H1 (cell line): ENCODE data around the gene MAPK8. TPM values are rescaled to one million over a fixed set of nuclear protein-coding genes. Genes with fewer than 3 reads are reported as not detected.

Experiments
- CTCF ChIA-PET: fragments of 300-600 bp; sonication (Branson Sonifier 250); formaldehyde crosslinking; loops from one replicate; lab custom pipeline; 2021; ENCODE audit not compliant: partially characterized antibody; lab: Charles Lee
- POLR2A ChIA-PET: fragments of 300-600 bp; sonication (Branson Sonifier 250); formaldehyde crosslinking; loops from one replicate; lab custom pipeline; 2021; ENCODE audit warnings: inconsistent platforms; ENCODE audit not compliant: partially characterized antibody; lab: Charles Lee
- DNase-seq, 2 experiments: peaks; one replicate each; pipeline versions ENCODE4 v3.0.0 to v3.0.0-alpha.2; 2010 to 2022; ENCODE audit warnings: low spot score in 2 of 2, low read depth in 1 of 2, mixed read lengths in 1 of 2
- FAIRE-seq: peaks from 2 replicates; lab custom pipeline; 2011; peaks lifted over from hg19 to GRCh38; lab: Jason Lieb, UNC
- H2AFZ ChIP-seq: 2 replicates; pipeline ENCODE4 v1.8.1; 2012; ENCODE audit warnings: low read length, inconsistent platforms
- H2AK5ac ChIP-seq: 2 replicates; pipeline ENCODE4 v1.6.1; 2013; ENCODE audit warnings: low read depth, low read length
- H2BK120ac ChIP-seq: replicated peaks from 2 replicates; pipeline ENCODE3; 2013; ENCODE audit warnings: low read depth, low read length, inconsistent platforms
- H2BK12ac ChIP-seq: 2 replicates; pipeline ENCODE4 v1.6.1; 2013; ENCODE audit warnings: low read depth, low read length
- H2BK15ac ChIP-seq: 2 replicates; pipeline ENCODE4 v1.6.1; 2013; ENCODE audit warnings: low read length
- H2BK20ac ChIP-seq: 2 replicates; pipeline ENCODE4 v1.6.1; 2013; ENCODE audit warnings: low read length
- H2BK5ac ChIP-seq: 2 replicates; pipeline ENCODE4 v1.6.1; 2013; ENCODE audit warnings: low read depth, low read length
- H3K14ac ChIP-seq: 2 replicates; pipeline ENCODE4 v1.6.1; 2013; ENCODE audit warnings: inconsistent platforms; ENCODE audit not compliant: insufficient read length
- H3K18ac ChIP-seq: 2 replicates; pipeline ENCODE4 v1.6.1; 2013; ENCODE audit warnings: low read length; ENCODE audit errors: extremely low read depth
- H3K23ac ChIP-seq: 2 replicates; pipeline ENCODE4 v1.6.1; 2013; ENCODE audit warnings: inconsistent platforms; ENCODE audit not compliant: insufficient read length
- H3K23me2 ChIP-seq: 2 replicates; pipeline ENCODE4 v1.6.1; 2013; ENCODE audit warnings: low read depth, low read length
- H3K27ac ChIP-seq: 2 replicates; pipeline ENCODE4 v1.6.1; 2011; ENCODE audit warnings: low read depth, low read length, inconsistent platforms
- H3K27me3 ChIP-seq, 4 experiments: replicated peaks in 1 of 4; 1 replicate in 1 of 4; 2 replicates in 3 of 4; pipeline versions ENCODE4 v1.6.1 to v1.8.1; 2011 to 2013; ENCODE audit warnings: low read length in 3 of 4, mild to moderate bottlenecking in 3 of 4, inconsistent platforms in 2 of 4, mixed read lengths in 2 of 4, moderate library complexity in 1 of 4; ENCODE audit not compliant: control insufficient read depth in 3 of 4, insufficient read depth in 3 of 4; ENCODE audit errors: extremely low read depth in 1 of 4
- H3K36me3 ChIP-seq, 4 experiments: 2 replicates each; pipeline versions ENCODE4 v1.6.1 to v1.8.1; 2011 to 2013; ENCODE audit warnings: mild to moderate bottlenecking in 4 of 4, low read length in 3 of 4, moderate library complexity in 2 of 4, control low read depth in 1 of 4, inconsistent platforms in 1 of 4; ENCODE audit not compliant: insufficient read depth in 4 of 4, control insufficient read depth in 2 of 4
- H3K4ac ChIP-seq: replicated peaks from 2 replicates; pipeline ENCODE3; 2013; ENCODE audit warnings: low read length, low read depth, mixed read lengths, inconsistent platforms; ENCODE audit not compliant: insufficient read length
- H3K4me1 ChIP-seq, 4 experiments: replicated peaks in 1 of 4; 1 replicate in 1 of 4; 2 replicates in 3 of 4; pipeline versions ENCODE4 v1.6.1 to v1.8.1; 2011 to 2013; ENCODE audit warnings: low read length in 3 of 4, inconsistent platforms in 2 of 4, mixed read lengths in 1 of 4; ENCODE audit not compliant: insufficient read depth in 4 of 4, control insufficient read depth in 3 of 4
- H3K4me2 ChIP-seq, 2 experiments: 2 replicates each; pipeline versions ENCODE4 v1.6.1 to v1.8.1; 2011 to 2013; ENCODE audit warnings: low read depth in 2 of 2, low read length in 2 of 2, control low read depth in 1 of 2, inconsistent platforms in 1 of 2, mild to moderate bottlenecking in 1 of 2; ENCODE audit not compliant: insufficient read depth in 1 of 2
- H3K4me3 ChIP-seq, 4 experiments: fragments of 200-600, 300-600 bp in 1 of 4; sonication (generic), shearing (Covaris generic), sonication (Bioruptor Twin) in 1 of 4; 2 replicates each; pipeline versions ENCODE4 v1.5.1 to v1.8.1; 2011 to 2016; ENCODE audit warnings: low read length in 4 of 4, low read depth in 3 of 4, control low read depth in 2 of 4, inconsistent platforms in 2 of 4, mild to moderate bottlenecking in 2 of 4, mixed read lengths in 1 of 4, moderate library complexity in 1 of 4; ENCODE audit not compliant: insufficient read depth in 2 of 4; ENCODE audit errors: extremely low read depth in 1 of 4
- H3K56ac ChIP-seq: replicated peaks from 2 replicates; pipeline ENCODE3; 2013; ENCODE audit warnings: low read depth, mild to moderate bottlenecking, mixed read lengths, low read length, inconsistent platforms; ENCODE audit not compliant: insufficient read length
- H3K79me1 ChIP-seq: 2 replicates; pipeline ENCODE4 v1.6.1; 2013; ENCODE audit warnings: low read depth, low read length, control low read depth
- H3K79me2 ChIP-seq, 2 experiments: 2 replicates each; pipeline versions ENCODE4 v1.6.1 to v1.8.1; 2012 to 2013; ENCODE audit warnings: low read length in 2 of 2, mild to moderate bottlenecking in 2 of 2, inconsistent platforms in 1 of 2; ENCODE audit not compliant: insufficient read depth in 2 of 2, control insufficient read depth in 1 of 2
- H3K9ac ChIP-seq, 4 experiments: replicated peaks in 1 of 4; 1 replicate in 1 of 4; 2 replicates in 3 of 4; pipeline versions ENCODE4 v1.6.1 to v1.8.1; 2011 to 2013; ENCODE audit warnings: low read depth in 3 of 4, low read length in 3 of 4, control low read depth in 2 of 4, mild to moderate bottlenecking in 2 of 4, moderate library complexity in 2 of 4, inconsistent platforms in 1 of 4; ENCODE audit errors: extremely low read depth in 1 of 4
- H3K9me3 ChIP-seq, 2 experiments: 2 replicates each; pipeline versions ENCODE4 v1.6.1 to v1.8.1; 2012 to 2013; ENCODE audit warnings: mild to moderate bottlenecking in 2 of 2, moderate library complexity in 2 of 2, control low read depth in 1 of 2, inconsistent platforms in 1 of 2, low read depth in 1 of 2, low read length in 1 of 2, mixed read lengths in 1 of 2; ENCODE audit not compliant: insufficient read depth in 2 of 2
- H4K20me1 ChIP-seq, 2 experiments: replicated peaks in 1 of 2; 2 replicates each; pipeline versions ENCODE3 to v1.8.1; 2011 to 2013; ENCODE audit warnings: inconsistent platforms in 2 of 2, low read length in 2 of 2, mild to moderate bottlenecking in 1 of 2; ENCODE audit not compliant: insufficient read depth in 2 of 2, control insufficient read depth in 1 of 2
- H4K5ac ChIP-seq: 2 replicates; pipeline ENCODE4 v1.6.1; 2013; ENCODE audit warnings: low read length, low read depth, mixed read lengths, inconsistent platforms; ENCODE audit not compliant: insufficient read length
- H4K8ac ChIP-seq: 2 replicates; pipeline ENCODE4 v1.8.0; 2013; ENCODE audit warnings: mild to moderate bottlenecking, moderate library complexity, low read length, inconsistent platforms; ENCODE audit not compliant: insufficient read depth; ENCODE audit errors: extremely low read depth
- H4K91ac ChIP-seq: replicated peaks from 2 replicates; pipeline ENCODE3; 2013; ENCODE audit warnings: low read length, mixed read lengths, inconsistent platforms; ENCODE audit not compliant: insufficient read length
- CTCF ChIP-seq, 3 experiments: IDR thresholded peaks; 1 replicate in 2 of 3; 2 replicates in 1 of 3; pipeline versions ENCODE4 v1.5.1 to v1.6.1; 2011; ENCODE audit warnings: low read length in 3 of 3, mild to moderate bottlenecking in 3 of 3, inconsistent platforms in 2 of 3, low read depth in 1 of 3, moderate library complexity in 1 of 3; ENCODE audit not compliant: insufficient read depth in 1 of 3; ENCODE audit errors: control extremely low read depth in 1 of 3
- HDAC2 ChIP-seq, 2 experiments: fragments of 300-600 bp in 1 of 2; sonication (generic) in 1 of 2; IDR thresholded peaks; 2 replicates each; pipeline ENCODE4 v1.6.1; 2011 to 2012; ENCODE audit warnings: low read depth in 2 of 2, low read length in 2 of 2, mild to moderate bottlenecking in 2 of 2, moderate library complexity in 2 of 2, borderline replicate concordance in 1 of 2, inconsistent platforms in 1 of 2
- RAD21 ChIP-seq, 2 experiments: IDR thresholded peaks in 1 of 2; conservative IDR thresholded peaks in 1 of 2; 2 replicates each; pipeline ENCODE4 v1.6.1; 2011; ENCODE audit warnings: low read depth in 2 of 2, low read length in 2 of 2, improper control_type of control experiment in 1 of 2, inconsistent platforms in 1 of 2, mild to moderate bottlenecking in 1 of 2, moderate library complexity in 1 of 2
- RNF2 ChIP-seq: fragments of 200-900, 300-1000 bp; sonication (generic); IDR thresholded peaks from 2 replicates; pipeline ENCODE4 v1.7.1; 2016; ENCODE audit warnings: borderline replicate concordance, low read depth, mild to moderate bottlenecking, antibody characterized with exemption, low read length; ENCODE audit not compliant: poor library complexity, severe bottlenecking; ENCODE audit errors: missing control alignments
- TCF12 ChIP-seq: IDR thresholded peaks from 2 replicates; pipeline ENCODE4 v1.6.1; 2011; ENCODE audit warnings: low read depth, mild to moderate bottlenecking, low read length
- WGBS, 2 experiments: shearing (Covaris generic) in 1 of 2; methylation state at CpG; one replicate each; pipeline versions ENCODE4 v1.1.6 to v1.1.7; 2013 to 2015; ENCODE audit warnings: low lambda C conversion rate in 2 of 2, mixed read lengths in 2 of 2, inconsistent platforms in 1 of 2, low coverage in 1 of 2, missing lambda C conversion rate in 1 of 2; ENCODE audit not compliant: insufficient replicate concordance in 2 of 2, insufficient coverage in 1 of 2, insufficient read length in 1 of 2; ENCODE audit errors: extremely low coverage in 1 of 2, missing lambda C conversion rate in 1 of 2; 5-methylcytosine and 5-hydroxymethylcytosine counted together
- polyA plus RNA-seq, 7 experiments: library from polyadenylated mRNA; depleted of rRNA in 3 of 7; stranded (reverse) in 5 of 7; unstranded in 2 of 7; fragments of >200 nt in 5 of 7; fragments of 200-250 nt in 2 of 7; gene quantifications; 1 replicate in 5 of 7; 2 replicates in 1 of 7; 4 replicates in 1 of 7; pipeline versions ENCODE4 v1.2.1 to v1.2.3, GENCODE V29; 2011 to 2013; ENCODE audit warnings: missing spikeins in 2 of 7, mixed read lengths in 2 of 7
- total RNA-seq: library from RNA; stranded (reverse); fragmentation: NEBNext Ultra II Directional; extraction: Animal tissue kit (Norgen Biotek cat#: 25700); gene quantifications from 2 replicates; pipeline ENCODE4 v1.2.1, GENCODE V29; 2021

The MAPK8 gene
- total and polyA plus RNA-seq, 2 of the 8 experiments (the other 6 are each of a cell fraction or from before 2014, with no cell fraction given), result 23.3 to 71.3 TPM

GRCh38 chr10:48363617-48364355, 57.3 kb downstream of the MAPK8 start:
- ChIA-PET CTCF (interaction anchor here (0.7 to 3.4 kb wide), 35 partner anchors 8 to 293 kb away, joined by 3 to 16 read pairs (median 4); no protein-coding TSS in a partner anchor), POLR2A (interaction anchor here (1.4 kb wide), 1 partner anchor 81 kb away, joined by 3 read pairs; no protein-coding TSS in a partner anchor)
- WGBS, 2 experiments, result 48% methylated on average over 5 of the region's 5 CpGs; no CpG with 5 or more reads in 1 of the 2 experiments
- Histone ChIP-seq H3K4me2 (no peak overlapping the region), H3K4me3 (no peak overlapping the region), H3K27me3 (no peaks in the 10 kb centered on the region), H3K79me1 (no peaks in the 10 kb centered on the region), H2BK5ac (no peak overlapping the region), H3K14ac (no peak overlapping the region), H2BK15ac (no peak overlapping the region), H3K27ac (no peak overlapping the region), H2AK5ac (no peak overlapping the region), H3K36me3 (no peaks in the 10 kb centered on the region), H2BK20ac (no peak overlapping the region), H2BK120ac (no peak overlapping the region), H4K8ac (no peak overlapping the region), H3K18ac (no peak overlapping the region), H4K91ac (no peak overlapping the region), H3K23me2 (no peaks in the 10 kb centered on the region), H3K4me1 (peaks cover 0 to 3% (median 0%) of the 10 kb centered on the region in 4 experiments; a peak in 1 of 7 replicates), H3K23ac (no peak overlapping the region), H3K79me2 (peaks cover 0 to 73% of the 10 kb centered on the region in 2 experiments; a peak in 3 of 4 replicates), H4K5ac (no peak overlapping the region), H3K9me3 (no peaks in the 10 kb centered on the region), H4K20me1 (peaks cover 0 to 3% of the 10 kb centered on the region in 2 experiments), H2BK12ac (no peak overlapping the region), H3K9ac (no peak overlapping the region), H3K4ac (no peak overlapping the region), H3K56ac (no peak overlapping the region), H2AFZ (no peak overlapping the region)
- no peak for DNase-seq
- peak; percentile 97 for FAIRE-seq
- TF ChIP-seq CTCF (IDR thresholded peaks at IDR 0.05; ENCODE audit: control extremely low read depth in 1 of 3, insufficient read depth in 1 of 3, low read depth in 1 of 3, low read length in 3 of 3) (peak in 2 of 3 experiments; percentile 66 to 68; a peak in 3 of 4 replicates), TCF12 (no peak), RAD21 (IDR thresholded peaks at IDR 0.05 in 1 of 2, conservative IDR thresholded peaks at IDR 0.05 in 1 of 2; ENCODE audit: low read depth in 2 of 2, low read length in 2 of 2) (peak; percentile 89 to 91), HDAC2 (IDR thresholded peaks at IDR 0.05; ENCODE audit: borderline replicate concordance in 1 of 2, low read depth in 2 of 2, low read length in 2 of 2) (no peak), RNF2 (no peak)
